HEK293 (cell line): Measurements from ENCODE around the gene NXT1.

ENCODE experiments used
- KLF1 ChIP-seq: fragments of 450-650 bp; formaldehyde crosslinking; IDR thresholded peaks from 2 replicates; pipeline ENCODE4 v1.5.1; 2016; ENCODE audit warnings: missing biosample characterization, missing genetic modification characterization
- KLF10 ChIP-seq: fragments of 450-650 bp; IDR thresholded peaks from 2 replicates; pipeline ENCODE4 v1.5.1; 2018; ENCODE audit warnings: missing biosample characterization, mild to moderate bottlenecking, missing genetic modification characterization
- PRDM1 ChIP-seq: fragments of 450-650 bp; formaldehyde crosslinking; IDR thresholded peaks from 2 replicates; pipeline ENCODE4; 2016; ENCODE audit warnings: missing biosample characterization, missing genetic modification characterization
- ZNF248 ChIP-seq: fragments of 450-650 bp; formaldehyde crosslinking; IDR thresholded peaks from 2 replicates; pipeline ENCODE4 v1.5.1; 2017; ENCODE audit warnings: missing biosample characterization, missing genetic modification characterization
- ZNF274 ChIP-seq, 2 experiments: fragments of 200-500 bp in 1 of 2; fragments of 450-650 bp in 1 of 2; sonication (Bioruptor generic) in 1 of 2; formaldehyde crosslinking in 1 of 2; IDR thresholded peaks; 2 replicates each; pipeline versions ENCODE4 v1.5.1 to v1.6.1; 2014 to 2016; ENCODE audit warnings: borderline replicate concordance in 1 of 2, inconsistent platforms in 1 of 2, low read length in 1 of 2, missing biosample characterization in 1 of 2, missing genetic modification characterization in 1 of 2
- ZNF335 ChIP-seq: fragments of 450-650 bp; formaldehyde crosslinking; conservative IDR thresholded peaks from 2 replicates; pipeline ENCODE4 v1.5.1; 2016; ENCODE audit warnings: missing biosample characterization, missing genetic modification characterization
- ZNF747 ChIP-seq: fragments of 450-650 bp; formaldehyde crosslinking; IDR thresholded peaks from 2 replicates; pipeline ENCODE4 v1.5.1; 2016; ENCODE audit warnings: missing biosample characterization, missing genetic modification characterization
- ZSCAN23 ChIP-seq: fragments of 450-650 bp; formaldehyde crosslinking; IDR thresholded peaks from 2 replicates; pipeline ENCODE4 v1.5.1; 2016; ENCODE audit warnings: missing biosample characterization, missing genetic modification characterization
- ZSCAN30 ChIP-seq: fragments of 450-650 bp; IDR thresholded peaks from 2 replicates; pipeline ENCODE4 v1.5.1; 2018; ENCODE audit warnings: missing biosample characterization, mild to moderate bottlenecking, missing genetic modification characterization, moderate library complexity
- TF ChIP-seq, protein P1 (sequence below): fragments of 450-650 bp; formaldehyde crosslinking; IDR thresholded peaks from 2 replicates; pipeline ENCODE4 v1.5.1; 2016; ENCODE audit warnings: missing biosample characterization, missing genetic modification characterization
- TF ChIP-seq, protein P2 (sequence below): fragments of 450-650 bp; formaldehyde crosslinking; IDR thresholded peaks from 2 replicates; pipeline ENCODE4 v1.5.1; 2016; ENCODE audit warnings: missing biosample characterization, missing genetic modification characterization
- TF ChIP-seq, protein P3 (sequence below): fragments of 450-650 bp; formaldehyde crosslinking; IDR thresholded peaks from 2 replicates; pipeline ENCODE4 v1.5.1; 2017; ENCODE audit warnings: missing biosample characterization, missing genetic modification characterization
- TF ChIP-seq, protein P4 (sequence below): fragments of 450-650 bp; formaldehyde crosslinking; IDR thresholded peaks from 2 replicates; pipeline ENCODE4 v1.5.1; 2016; ENCODE audit warnings: missing biosample characterization, missing genetic modification characterization

DNA sequence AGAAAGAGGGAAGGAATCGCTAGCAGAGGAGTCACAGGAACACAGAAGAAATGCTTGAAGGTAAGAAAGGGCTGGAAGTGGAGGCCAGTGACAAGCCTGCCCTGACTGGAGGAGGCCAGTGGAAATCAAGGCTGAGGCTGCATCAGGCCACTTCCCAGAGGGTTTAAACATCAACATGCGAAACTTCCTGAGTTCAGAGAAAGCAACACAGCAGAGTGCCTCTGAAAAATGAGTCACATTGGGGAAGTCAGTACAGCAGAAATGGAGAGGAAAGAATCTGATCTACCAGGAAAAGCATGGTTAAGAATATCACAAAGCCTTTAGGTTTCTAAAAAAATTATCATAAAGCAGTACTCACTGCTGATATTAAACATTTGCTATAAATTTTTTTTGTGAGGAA lies 47.4 kb downstream of the NXT1 start:
- TF ChIP-seq ZNF747 (tag by site-specific recombination) (no peak), ZNF274 (IDR thresholded peaks at IDR 0.05; ENCODE audit: low read length) (no peak), ZNF274 (tag by site-specific recombination; IDR thresholded peaks at IDR 0.05; ENCODE audit: borderline replicate concordance) (no peak), ZNF248 (no peak), ZSCAN23 (tag by site-specific recombination) (no peak), KLF1 (tag by site-specific recombination) (no peak), PRDM1 (tag by site-specific recombination) (no peak), KLF10 (tag by site-specific recombination) (no peak), ZNF335 (tag by site-specific recombination) (no peak), ZSCAN30 (no peak)
- TF ChIP-seq, protein P1, sequence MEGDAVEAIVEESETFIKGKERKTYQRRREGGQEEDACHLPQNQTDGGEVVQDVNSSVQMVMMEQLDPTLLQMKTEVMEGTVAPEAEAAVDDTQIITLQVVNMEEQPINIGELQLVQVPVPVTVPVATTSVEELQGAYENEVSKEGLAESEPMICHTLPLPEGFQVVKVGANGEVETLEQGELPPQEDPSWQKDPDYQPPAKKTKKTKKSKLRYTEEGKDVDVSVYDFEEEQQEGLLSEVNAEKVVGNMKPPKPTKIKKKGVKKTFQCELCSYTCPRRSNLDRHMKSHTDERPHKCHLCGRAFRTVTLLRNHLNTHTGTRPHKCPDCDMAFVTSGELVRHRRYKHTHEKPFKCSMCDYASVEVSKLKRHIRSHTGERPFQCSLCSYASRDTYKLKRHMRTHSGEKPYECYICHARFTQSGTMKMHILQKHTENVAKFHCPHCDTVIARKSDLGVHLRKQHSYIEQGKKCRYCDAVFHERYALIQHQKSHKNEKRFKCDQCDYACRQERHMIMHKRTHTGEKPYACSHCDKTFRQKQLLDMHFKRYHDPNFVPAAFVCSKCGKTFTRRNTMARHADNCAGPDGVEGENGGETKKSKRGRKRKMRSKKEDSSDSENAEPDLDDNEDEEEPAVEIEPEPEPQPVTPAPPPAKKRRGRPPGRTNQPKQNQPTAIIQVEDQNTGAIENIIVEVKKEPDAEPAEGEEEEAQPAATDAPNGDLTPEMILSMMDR (tag by site-specific recombination) = no peak
- TF ChIP-seq, protein P2, sequence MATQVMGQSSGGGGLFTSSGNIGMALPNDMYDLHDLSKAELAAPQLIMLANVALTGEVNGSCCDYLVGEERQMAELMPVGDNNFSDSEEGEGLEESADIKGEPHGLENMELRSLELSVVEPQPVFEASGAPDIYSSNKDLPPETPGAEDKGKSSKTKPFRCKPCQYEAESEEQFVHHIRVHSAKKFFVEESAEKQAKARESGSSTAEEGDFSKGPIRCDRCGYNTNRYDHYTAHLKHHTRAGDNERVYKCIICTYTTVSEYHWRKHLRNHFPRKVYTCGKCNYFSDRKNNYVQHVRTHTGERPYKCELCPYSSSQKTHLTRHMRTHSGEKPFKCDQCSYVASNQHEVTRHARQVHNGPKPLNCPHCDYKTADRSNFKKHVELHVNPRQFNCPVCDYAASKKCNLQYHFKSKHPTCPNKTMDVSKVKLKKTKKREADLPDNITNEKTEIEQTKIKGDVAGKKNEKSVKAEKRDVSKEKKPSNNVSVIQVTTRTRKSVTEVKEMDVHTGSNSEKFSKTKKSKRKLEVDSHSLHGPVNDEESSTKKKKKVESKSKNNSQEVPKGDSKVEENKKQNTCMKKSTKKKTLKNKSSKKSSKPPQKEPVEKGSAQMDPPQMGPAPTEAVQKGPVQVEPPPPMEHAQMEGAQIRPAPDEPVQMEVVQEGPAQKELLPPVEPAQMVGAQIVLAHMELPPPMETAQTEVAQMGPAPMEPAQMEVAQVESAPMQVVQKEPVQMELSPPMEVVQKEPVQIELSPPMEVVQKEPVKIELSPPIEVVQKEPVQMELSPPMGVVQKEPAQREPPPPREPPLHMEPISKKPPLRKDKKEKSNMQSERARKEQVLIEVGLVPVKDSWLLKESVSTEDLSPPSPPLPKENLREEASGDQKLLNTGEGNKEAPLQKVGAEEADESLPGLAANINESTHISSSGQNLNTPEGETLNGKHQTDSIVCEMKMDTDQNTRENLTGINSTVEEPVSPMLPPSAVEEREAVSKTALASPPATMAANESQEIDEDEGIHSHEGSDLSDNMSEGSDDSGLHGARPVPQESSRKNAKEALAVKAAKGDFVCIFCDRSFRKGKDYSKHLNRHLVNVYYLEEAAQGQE (tag by site-specific recombination) = no peak
- TF ChIP-seq, protein P3, sequence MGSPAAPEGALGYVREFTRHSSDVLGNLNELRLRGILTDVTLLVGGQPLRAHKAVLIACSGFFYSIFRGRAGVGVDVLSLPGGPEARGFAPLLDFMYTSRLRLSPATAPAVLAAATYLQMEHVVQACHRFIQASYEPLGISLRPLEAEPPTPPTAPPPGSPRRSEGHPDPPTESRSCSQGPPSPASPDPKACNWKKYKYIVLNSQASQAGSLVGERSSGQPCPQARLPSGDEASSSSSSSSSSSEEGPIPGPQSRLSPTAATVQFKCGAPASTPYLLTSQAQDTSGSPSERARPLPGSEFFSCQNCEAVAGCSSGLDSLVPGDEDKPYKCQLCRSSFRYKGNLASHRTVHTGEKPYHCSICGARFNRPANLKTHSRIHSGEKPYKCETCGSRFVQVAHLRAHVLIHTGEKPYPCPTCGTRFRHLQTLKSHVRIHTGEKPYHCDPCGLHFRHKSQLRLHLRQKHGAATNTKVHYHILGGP (tag by site-specific recombination) = no peak
- TF ChIP-seq, protein P4, sequence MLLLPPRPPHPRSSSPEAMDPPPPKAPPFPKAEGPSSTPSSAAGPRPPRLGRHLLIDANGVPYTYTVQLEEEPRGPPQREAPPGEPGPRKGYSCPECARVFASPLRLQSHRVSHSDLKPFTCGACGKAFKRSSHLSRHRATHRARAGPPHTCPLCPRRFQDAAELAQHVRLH = no peak
